Measurements from ENCODE around the gene KCNC4.

Gene KCNC4

GRCh38 chr1:110254604-110255391, 44.7 kb downstream of the KCNC4 start:
- DNase-seq (ENCODE audit: low read depth in 2 of 2): no peak

DNA sequence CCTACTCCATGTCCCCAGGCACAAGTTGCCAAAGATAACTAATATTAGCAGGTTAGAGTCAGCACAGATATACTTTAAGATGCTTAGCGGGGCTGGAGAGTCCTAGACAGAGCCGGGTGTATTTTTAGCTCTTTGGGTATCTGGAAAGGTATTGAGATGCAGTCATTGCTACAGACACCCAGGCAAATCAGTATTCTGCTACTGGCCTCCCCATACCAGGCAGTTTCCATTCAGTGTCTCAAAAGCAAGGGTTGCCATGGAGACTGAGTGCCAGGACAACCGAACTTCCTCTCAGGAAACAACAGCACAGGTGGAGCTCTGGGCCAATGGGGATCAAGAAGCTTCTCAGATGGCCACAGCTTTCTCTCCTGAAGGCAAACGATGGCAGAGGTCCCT, 45.3 kb downstream of the KCNC4 start:
- no peak for DNase-seq (ENCODE audit: low read depth in 2 of 2)

GRCh38 chr1:110258734-110259133, 48.6 kb downstream of the KCNC4 start:
- DNase-seq (ENCODE audit: low read depth in 2 of 2): no peak

DNA sequence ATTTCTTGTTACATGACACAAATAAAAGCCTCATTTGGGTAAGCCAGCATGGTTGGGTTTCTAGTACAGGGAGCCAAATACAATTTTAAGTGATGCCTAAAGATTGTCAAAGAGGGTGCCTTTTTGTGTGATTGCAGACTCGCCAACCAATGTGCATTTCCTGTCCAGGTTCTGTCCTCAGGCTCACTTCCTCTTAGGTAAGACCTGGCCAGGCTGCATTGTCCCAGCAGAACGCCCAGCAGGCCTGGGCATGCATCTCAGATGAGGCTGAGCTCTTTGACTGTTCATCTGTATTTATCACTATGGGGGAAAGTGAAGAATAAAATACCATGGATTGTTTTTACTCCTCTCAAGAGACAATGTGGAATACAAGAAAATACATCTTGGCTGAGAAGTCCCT, 49.7 kb downstream of the KCNC4 start:
- no peak for DNase-seq (ENCODE audit: low read depth in 2 of 2)
